NCI-H2171 (cell line): ENCODE data around the gene C10orf105.

ENCODE experiments used
- DNase-seq: peaks from one replicate; lab custom pipeline; 2025; lab: John Stamatoyannopoulos, UW

Gene C10orf105

GRCh38 chr10:71751515-71752224, 32.1 kb upstream of the C10orf105 start:
- DNase-seq: no peak

GRCh38 chr10:71750986-71751385, 31.4 kb upstream of the C10orf105 start:
- DNase-seq: no peak

- DNase-seq: no peak
Measured at GRCh38 chr10:71750124-71750841, 30.7 kb upstream of the C10orf105 start.

- no peak for DNase-seq
Measured at GRCh38 chr10:71749396-71749795, 29.8 kb upstream of the C10orf105 start.

GRCh38 chr10:71748671-71749191, 29.2 kb upstream of the C10orf105 start:
- no peak for DNase-seq

GRCh38 chr10:71747551-71748523, 28.3 kb upstream of the C10orf105 start:
- DNase-seq: no peak

- no peak for DNase-seq
Measured at GRCh38 chr10:71747039-71747531, 27.5 kb upstream of the C10orf105 start.

GRCh38 chr10:71746344-71747037, 26.9 kb upstream of the C10orf105 start:
- no peak for DNase-seq

- no peak for DNase-seq
Measured at GRCh38 chr10:71745664-71746250, 26.2 kb upstream of the C10orf105 start.

GRCh38 chr10:71744897-71745663, 25.5 kb upstream of the C10orf105 start:
- DNase-seq: no peak

GRCh38 chr10:71743866-71744265, 24.3 kb upstream of the C10orf105 start:
- DNase-seq: no peak

GRCh38 chr10:71743089-71743838, 23.7 kb upstream of the C10orf105 start:
- no peak for DNase-seq

GRCh38 chr10:71742301-71743088, 22.9 kb upstream of the C10orf105 start:
- DNase-seq: no peak

- DNase-seq: no peak
Measured at GRCh38 chr10:71741671-71742070, 22.1 kb upstream of the C10orf105 start.

- no peak for DNase-seq
Measured at GRCh38 chr10:71741029-71741428, 21.5 kb upstream of the C10orf105 start.

GRCh38 chr10:71740069-71740653, 20.6 kb upstream of the C10orf105 start:
- no peak for DNase-seq

GRCh38 chr10:71739358-71739900, 19.9 kb upstream of the C10orf105 start:
- no peak for DNase-seq

- no peak for DNase-seq
Measured at GRCh38 chr10:71737834-71738197, 18.2 kb upstream of the C10orf105 start.
